AG08396 (cell line): ENCODE measurements around the gene PKNOX2.

Source experiments
- DNase-seq: peaks from one replicate; pipeline ENCODE4 v3.0.0; 2012; ENCODE audit warnings: low spot score, mixed read lengths

The PKNOX2 gene

GRCh38 chr11:125313271-125314219 lies 149.0 kb downstream of the PKNOX2 start:
- DNase-seq, result no peak

- DNase-seq, result no peak
These were observed 149.9 kb downstream of the PKNOX2 start for GRCh38 chr11:125314276-125315078.

- DNase-seq, result no peak
These were observed 150.7 kb downstream of the PKNOX2 start for GRCh38 chr11:125315079-125315740.

GRCh38 chr11:125317416-125317815 lies 152.9 kb downstream of the PKNOX2 start:
- DNase-seq, result no peak

- DNase-seq, result no peak
These were observed 155.1 kb downstream of the PKNOX2 start for GRCh38 chr11:125319649-125320048.

- no peak for DNase-seq
These were observed 156.0 kb downstream of the PKNOX2 start for GRCh38 chr11:125320347-125321076.

GRCh38 chr11:125322289-125322688 lies 157.7 kb downstream of the PKNOX2 start:
- DNase-seq, result no peak

GRCh38 chr11:125325196-125325595 lies 160.6 kb downstream of the PKNOX2 start:
- no peak for DNase-seq

- no peak for DNase-seq
These were observed 161.6 kb downstream of the PKNOX2 start for GRCh38 chr11:125326126-125326525.

GRCh38 chr11:125327518-125328224 lies 163.1 kb downstream of the PKNOX2 start:
- no peak for DNase-seq

- no peak for DNase-seq
These were observed 163.7 kb downstream of the PKNOX2 start for GRCh38 chr11:125328225-125328580.

- no peak for DNase-seq
These were observed 165.2 kb downstream of the PKNOX2 start for GRCh38 chr11:125329786-125330185.

GRCh38 chr11:125330462-125331325 lies 166.1 kb downstream of the PKNOX2 start:
- no peak for DNase-seq

- DNase-seq, result no peak
These were observed 166.9 kb downstream of the PKNOX2 start for GRCh38 chr11:125331357-125332035.

- no peak for DNase-seq
These were observed 168.3 kb downstream of the PKNOX2 start for GRCh38 chr11:125332821-125333220.

- no peak for DNase-seq
These were observed 169.0 kb downstream of the PKNOX2 start for GRCh38 chr11:125333354-125334073.

- no peak for DNase-seq
These were observed 170.6 kb downstream of the PKNOX2 start for GRCh38 chr11:125335106-125335505.

- DNase-seq, result no peak
These were observed 173.6 kb downstream of the PKNOX2 start for GRCh38 chr11:125337836-125338834.
